ENCODE results near the gene SPTBN1. TPM values are rescaled to one million over a fixed set of nuclear protein-coding genes. Genes with fewer than 3 reads are reported as not detected.
A peak's percentile ranks its signal among the peaks of the same experiment; 100 is the strongest.

SPTBN1 gene
- total and polyA plus RNA-seq, 2 of the 13 experiments (the other 11 are each of a cell fraction or from before 2014, with no cell fraction given): 123 to 299 TPM

DNA sequence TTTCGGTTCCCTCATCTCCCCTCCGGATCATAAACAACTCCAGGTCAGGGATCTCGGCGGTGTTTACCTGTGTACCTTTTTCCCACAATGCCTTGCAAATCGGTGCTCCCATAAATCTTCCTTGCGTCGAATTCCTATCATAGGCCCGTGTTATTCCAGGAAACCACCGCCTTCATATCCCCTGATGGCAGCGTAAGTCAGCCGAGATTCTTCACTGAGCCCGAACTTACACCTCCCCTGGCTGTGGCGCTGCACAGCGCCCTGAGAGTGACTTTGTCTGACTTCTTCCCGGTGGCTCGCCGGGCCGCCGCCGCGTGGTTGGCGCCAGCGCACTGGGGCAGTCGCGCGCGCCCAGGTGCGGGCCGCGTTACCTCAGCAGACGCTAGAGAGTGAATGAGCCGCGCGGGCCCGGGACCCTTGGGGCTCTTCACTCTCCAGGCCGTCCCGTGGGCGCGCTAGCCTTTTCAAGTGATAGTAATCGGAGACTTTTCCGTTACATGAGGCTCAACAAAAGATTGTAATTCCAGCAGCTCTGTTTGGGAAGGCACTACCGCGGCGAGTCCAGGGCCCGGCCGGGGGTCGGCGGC, 101.6 kb downstream of the SPTBN1 start (continued):
- no peak for TF ChIP-seq ZC3H13 (CRISPR knock-in tag; IDR thresholded peaks at IDR 0.05)
- TF ChIP-seq ZNF660 (CRISPR knock-in tag; IDR thresholded peaks at IDR 0.05; ENCODE audit: borderline replicate concordance, low read depth): no peak
- TF ChIP-seq ATF7 (IDR thresholded peaks at IDR 0.05): no peak
- no peak for TF ChIP-seq ATF7 (CRISPR knock-in tag; IDR thresholded peaks at IDR 0.05)
- TF ChIP-seq ZNF468 (CRISPR knock-in tag; IDR thresholded peaks at IDR 0.05): no peak
- TF ChIP-seq ZNF790 (CRISPR knock-in tag; IDR thresholded peaks at IDR 0.05; ENCODE audit: borderline replicate concordance): peak; percentile 95; the same call in 1 of the 2 replicates
- TF ChIP-seq KAT2B (IDR thresholded peaks at IDR 0.05; ENCODE audit: borderline replicate concordance, low read depth, low read length): no peak
- TF ChIP-seq ZNF44 (CRISPR knock-in tag; IDR thresholded peaks at IDR 0.05): no peak
- TF ChIP-seq MEIS1 (CRISPR knock-in tag; IDR thresholded peaks at IDR 0.05; ENCODE audit: borderline replicate concordance): no peak; the same call in 1 of the 2 replicates
- TF ChIP-seq, protein P1, sequence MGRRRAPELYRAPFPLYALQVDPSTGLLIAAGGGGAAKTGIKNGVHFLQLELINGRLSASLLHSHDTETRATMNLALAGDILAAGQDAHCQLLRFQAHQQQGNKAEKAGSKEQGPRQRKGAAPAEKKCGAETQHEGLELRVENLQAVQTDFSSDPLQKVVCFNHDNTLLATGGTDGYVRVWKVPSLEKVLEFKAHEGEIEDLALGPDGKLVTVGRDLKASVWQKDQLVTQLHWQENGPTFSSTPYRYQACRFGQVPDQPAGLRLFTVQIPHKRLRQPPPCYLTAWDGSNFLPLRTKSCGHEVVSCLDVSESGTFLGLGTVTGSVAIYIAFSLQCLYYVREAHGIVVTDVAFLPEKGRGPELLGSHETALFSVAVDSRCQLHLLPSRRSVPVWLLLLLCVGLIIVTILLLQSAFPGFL (CRISPR knock-in tag; IDR thresholded peaks at IDR 0.05): no peak
- TF ChIP-seq PAWR (CRISPR knock-in tag; IDR thresholded peaks at IDR 0.05; ENCODE audit: borderline replicate concordance): no peak
- no peak for TF ChIP-seq SRSF4 (IDR thresholded peaks at IDR 0.05; ENCODE audit: low read depth, low read length, poor library complexity, severe bottlenecking)
- TF ChIP-seq, protein P2, sequence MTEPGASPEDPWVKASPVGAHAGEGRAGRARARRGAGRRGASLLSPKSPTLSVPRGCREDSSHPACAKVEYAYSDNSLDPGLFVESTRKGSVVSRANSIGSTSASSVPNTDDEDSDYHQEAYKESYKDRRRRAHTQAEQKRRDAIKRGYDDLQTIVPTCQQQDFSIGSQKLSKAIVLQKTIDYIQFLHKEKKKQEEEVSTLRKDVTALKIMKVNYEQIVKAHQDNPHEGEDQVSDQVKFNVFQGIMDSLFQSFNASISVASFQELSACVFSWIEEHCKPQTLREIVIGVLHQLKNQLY (CRISPR knock-in tag; IDR thresholded peaks at IDR 0.05): no peak
- TF ChIP-seq, protein P3, sequence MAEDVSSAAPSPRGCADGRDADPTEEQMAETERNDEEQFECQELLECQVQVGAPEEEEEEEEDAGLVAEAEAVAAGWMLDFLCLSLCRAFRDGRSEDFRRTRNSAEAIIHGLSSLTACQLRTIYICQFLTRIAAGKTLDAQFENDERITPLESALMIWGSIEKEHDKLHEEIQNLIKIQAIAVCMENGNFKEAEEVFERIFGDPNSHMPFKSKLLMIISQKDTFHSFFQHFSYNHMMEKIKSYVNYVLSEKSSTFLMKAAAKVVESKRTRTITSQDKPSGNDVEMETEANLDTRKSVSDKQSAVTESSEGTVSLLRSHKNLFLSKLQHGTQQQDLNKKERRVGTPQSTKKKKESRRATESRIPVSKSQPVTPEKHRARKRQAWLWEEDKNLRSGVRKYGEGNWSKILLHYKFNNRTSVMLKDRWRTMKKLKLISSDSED (CRISPR knock-in tag; IDR thresholded peaks at IDR 0.05): no peak
- peak; percentile 52 for TF ChIP-seq NR2C2 (CRISPR knock-in tag; IDR thresholded peaks at IDR 0.05; ENCODE audit: borderline replicate concordance)
- TF ChIP-seq ZNF138 (CRISPR knock-in tag; IDR thresholded peaks at IDR 0.05; ENCODE audit: low read depth): peak; percentile 65; the same call in 1 of the 2 replicates
- no peak for TF ChIP-seq ZNF577 (CRISPR knock-in tag; IDR thresholded peaks at IDR 0.05; ENCODE audit: borderline replicate concordance, low read depth)
- TF ChIP-seq ELF4 (CRISPR knock-in tag; IDR thresholded peaks at IDR 0.05; ENCODE audit: borderline replicate concordance): no peak
- no peak for TF ChIP-seq PAF1 (CRISPR knock-in tag; IDR thresholded peaks at IDR 0.05)
- TF ChIP-seq CAMTA2 (CRISPR knock-in tag; IDR thresholded peaks at IDR 0.05; ENCODE audit: borderline replicate concordance): peak; percentile 68; the same call in 1 of the 2 replicates
- TF ChIP-seq, protein P4, sequence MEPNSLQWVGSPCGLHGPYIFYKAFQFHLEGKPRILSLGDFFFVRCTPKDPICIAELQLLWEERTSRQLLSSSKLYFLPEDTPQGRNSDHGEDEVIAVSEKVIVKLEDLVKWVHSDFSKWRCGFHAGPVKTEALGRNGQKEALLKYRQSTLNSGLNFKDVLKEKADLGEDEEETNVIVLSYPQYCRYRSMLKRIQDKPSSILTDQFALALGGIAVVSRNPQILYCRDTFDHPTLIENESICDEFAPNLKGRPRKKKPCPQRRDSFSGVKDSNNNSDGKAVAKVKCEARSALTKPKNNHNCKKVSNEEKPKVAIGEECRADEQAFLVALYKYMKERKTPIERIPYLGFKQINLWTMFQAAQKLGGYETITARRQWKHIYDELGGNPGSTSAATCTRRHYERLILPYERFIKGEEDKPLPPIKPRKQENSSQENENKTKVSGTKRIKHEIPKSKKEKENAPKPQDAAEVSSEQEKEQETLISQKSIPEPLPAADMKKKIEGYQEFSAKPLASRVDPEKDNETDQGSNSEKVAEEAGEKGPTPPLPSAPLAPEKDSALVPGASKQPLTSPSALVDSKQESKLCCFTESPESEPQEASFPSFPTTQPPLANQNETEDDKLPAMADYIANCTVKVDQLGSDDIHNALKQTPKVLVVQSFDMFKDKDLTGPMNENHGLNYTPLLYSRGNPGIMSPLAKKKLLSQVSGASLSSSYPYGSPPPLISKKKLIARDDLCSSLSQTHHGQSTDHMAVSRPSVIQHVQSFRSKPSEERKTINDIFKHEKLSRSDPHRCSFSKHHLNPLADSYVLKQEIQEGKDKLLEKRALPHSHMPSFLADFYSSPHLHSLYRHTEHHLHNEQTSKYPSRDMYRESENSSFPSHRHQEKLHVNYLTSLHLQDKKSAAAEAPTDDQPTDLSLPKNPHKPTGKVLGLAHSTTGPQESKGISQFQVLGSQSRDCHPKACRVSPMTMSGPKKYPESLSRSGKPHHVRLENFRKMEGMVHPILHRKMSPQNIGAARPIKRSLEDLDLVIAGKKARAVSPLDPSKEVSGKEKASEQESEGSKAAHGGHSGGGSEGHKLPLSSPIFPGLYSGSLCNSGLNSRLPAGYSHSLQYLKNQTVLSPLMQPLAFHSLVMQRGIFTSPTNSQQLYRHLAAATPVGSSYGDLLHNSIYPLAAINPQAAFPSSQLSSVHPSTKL (CRISPR knock-in tag; IDR thresholded peaks at IDR 0.05): peak; percentile 83
- TF ChIP-seq, protein P5, sequence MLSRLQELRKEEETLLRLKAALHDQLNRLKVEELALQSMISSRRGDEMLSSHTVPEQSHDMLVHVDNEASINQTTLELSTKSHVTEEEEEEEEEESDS (CRISPR knock-in tag; IDR thresholded peaks at IDR 0.05; ENCODE audit: borderline replicate concordance): no peak
